Measurements from ENCODE around the gene KLHL21. TPM values are rescaled to one million over a fixed set of nuclear protein-coding genes. Genes with fewer than 3 reads are reported as not detected.

The KLHL21 gene
- total and polyA plus RNA-seq, 9 of the 15 experiments (the other 6 are each of a cell fraction or from before 2014, with no cell fraction given) = 2.1 to 42.1 (median 17.5) TPM

DNA sequence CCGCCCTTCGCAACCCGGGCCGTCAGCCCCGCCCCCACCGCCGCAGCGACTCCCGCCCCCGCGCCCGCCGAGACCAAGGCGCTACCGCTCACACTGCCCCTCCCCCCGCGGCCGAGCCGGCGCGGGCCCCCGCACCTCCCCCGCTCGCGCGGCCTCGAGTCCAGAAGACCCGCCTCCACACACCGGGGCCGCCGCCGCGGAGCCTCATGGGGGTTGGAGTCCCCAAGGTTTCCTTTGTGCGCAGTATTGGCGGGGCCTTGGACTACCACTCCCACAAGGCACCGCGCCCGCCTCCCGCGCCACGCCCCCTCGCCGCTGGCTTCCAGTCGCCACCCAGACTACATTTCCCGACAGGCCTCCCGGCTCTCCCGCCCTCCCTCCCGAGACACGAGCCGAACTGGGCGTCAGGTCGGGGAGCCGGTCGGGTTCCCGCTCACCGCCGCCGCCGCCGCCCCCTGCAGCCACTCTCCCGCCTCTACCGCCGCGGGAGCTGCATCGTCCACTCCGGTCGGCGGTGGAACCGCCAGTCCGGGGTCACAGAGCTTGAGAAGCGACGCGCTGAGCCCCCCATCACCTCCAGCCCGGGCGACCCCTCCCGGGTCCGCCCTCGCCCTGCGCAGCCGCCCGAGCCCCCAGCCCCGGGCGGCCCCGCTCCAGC lies 10.8 kb upstream of the KLHL21 start, which contains the start of gene PHF13 (continued):
- TF ChIP-seq, protein P1, sequence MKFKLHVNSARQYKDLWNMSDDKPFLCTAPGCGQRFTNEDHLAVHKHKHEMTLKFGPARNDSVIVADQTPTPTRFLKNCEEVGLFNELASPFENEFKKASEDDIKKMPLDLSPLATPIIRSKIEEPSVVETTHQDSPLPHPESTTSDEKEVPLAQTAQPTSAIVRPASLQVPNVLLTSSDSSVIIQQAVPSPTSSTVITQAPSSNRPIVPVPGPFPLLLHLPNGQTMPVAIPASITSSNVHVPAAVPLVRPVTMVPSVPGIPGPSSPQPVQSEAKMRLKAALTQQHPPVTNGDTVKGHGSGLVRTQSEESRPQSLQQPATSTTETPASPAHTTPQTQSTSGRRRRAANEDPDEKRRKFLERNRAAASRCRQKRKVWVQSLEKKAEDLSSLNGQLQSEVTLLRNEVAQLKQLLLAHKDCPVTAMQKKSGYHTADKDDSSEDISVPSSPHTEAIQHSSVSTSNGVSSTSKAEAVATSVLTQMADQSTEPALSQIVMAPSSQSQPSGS (CRISPR knock-in tag; IDR thresholded peaks at IDR 0.05) = no peak
- TF ChIP-seq GTF2F1 (IDR thresholded peaks at IDR 0.05; ENCODE audit: low read depth, low read length) (no peak), FOSL1 (tag; conservative IDR thresholded peaks at IDR 0.05) (peak; percentile 58; the same call in 1 of the 2 replicates), MBD2 (IDR thresholded peaks at IDR 0.05; ENCODE audit: borderline replicate concordance, low read depth) (peak; percentile 95), ATF1 (CRISPR knock-in tag; IDR thresholded peaks at IDR 0.05) (no peak), ATF1 (tag; IDR thresholded peaks at IDR 0.05) (peak; percentile 66), ZNF778 (CRISPR knock-in tag; IDR thresholded peaks at IDR 0.05) (no peak)
- TF ChIP-seq, protein P2, sequence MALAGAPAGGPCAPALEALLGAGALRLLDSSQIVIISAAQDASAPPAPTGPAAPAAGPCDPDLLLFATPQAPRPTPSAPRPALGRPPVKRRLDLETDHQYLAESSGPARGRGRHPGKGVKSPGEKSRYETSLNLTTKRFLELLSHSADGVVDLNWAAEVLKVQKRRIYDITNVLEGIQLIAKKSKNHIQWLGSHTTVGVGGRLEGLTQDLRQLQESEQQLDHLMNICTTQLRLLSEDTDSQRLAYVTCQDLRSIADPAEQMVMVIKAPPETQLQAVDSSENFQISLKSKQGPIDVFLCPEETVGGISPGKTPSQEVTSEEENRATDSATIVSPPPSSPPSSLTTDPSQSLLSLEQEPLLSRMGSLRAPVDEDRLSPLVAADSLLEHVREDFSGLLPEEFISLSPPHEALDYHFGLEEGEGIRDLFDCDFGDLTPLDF (CRISPR knock-in tag; IDR thresholded peaks at IDR 0.05) = peak; percentile 87
